ENCODE data around the gene INPP1.
"Not testable (repeated sequence)": the region's sequence is repeated elsewhere in the genome, so short reads cannot be mapped to it uniquely, and the experiment has no call there.

The INPP1 gene

GRCh38 chr2:190334479-190335224, 8.7 kb upstream of the INPP1 start:
- no peak for DNase-seq

- DNase-seq, result no peak
These were observed 8.2 kb upstream of the INPP1 start for GRCh38 chr2:190335225-190335559.

DNA sequence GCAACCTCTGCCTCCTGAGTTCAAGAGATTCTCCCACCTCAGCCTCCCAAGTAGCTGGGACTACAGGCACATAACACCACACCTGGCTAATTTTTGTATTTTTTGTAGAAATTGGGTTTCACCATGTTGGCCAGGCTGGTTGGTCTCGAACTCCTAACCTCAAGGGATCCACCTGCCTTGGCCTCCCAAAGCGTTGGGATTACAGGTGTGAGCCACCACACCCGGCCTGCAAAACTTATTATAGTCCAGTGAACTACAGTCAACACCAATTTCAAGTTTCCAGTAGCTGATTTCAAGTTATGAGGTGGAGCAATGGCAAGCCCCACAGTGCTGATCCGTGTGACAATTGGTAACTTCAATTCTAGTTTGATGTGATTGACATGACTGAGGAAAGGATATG, 7.8 kb upstream of the INPP1 start:
- DNase-seq, result not testable (repeated sequence)

DNA sequence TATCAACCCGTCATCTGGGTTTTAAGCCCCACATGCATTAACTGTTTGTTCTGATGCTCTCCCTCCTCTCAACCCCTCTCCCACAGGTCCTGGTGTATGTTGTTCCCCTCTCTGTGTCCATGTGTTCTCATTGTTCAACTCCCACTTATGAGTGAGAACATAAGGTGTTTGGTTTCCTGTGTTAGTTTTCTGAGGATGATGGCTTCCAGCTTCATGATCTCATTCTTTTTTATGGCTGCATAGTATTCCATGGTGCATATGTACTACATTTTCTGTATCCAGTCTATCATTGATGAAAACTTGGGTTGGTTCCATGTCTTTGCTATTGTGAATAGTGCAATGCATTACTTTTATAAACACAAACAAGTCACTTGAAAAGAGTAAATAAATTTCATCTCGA, 7.0 kb upstream of the INPP1 start:
- no peak for DNase-seq

GRCh38 chr2:190338453-190338852, 4.9 kb upstream of the INPP1 start:
- no peak for DNase-seq

DNA sequence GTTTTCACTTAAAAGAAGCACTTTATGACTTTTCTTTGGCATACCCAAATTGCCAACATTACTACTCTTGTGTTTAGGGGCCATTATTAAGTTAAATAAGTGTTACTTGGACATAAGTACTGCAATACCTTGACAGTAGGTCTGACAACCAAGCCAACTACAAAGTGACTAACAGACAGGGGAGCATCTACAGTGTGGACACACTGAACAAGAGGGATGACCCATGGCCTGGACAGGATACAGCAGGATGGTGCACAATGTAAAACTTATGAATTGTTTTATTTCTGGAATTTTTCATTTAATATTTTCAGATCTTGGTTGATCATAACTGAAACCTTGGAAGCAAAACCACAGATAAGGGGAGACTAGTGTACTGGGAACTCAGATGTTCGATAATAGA, 4.0 kb upstream of the INPP1 start:
- no peak for DNase-seq

GRCh38 chr2:190340369-190340768, 3.0 kb upstream of the INPP1 start:
- no peak for DNase-seq

DNA sequence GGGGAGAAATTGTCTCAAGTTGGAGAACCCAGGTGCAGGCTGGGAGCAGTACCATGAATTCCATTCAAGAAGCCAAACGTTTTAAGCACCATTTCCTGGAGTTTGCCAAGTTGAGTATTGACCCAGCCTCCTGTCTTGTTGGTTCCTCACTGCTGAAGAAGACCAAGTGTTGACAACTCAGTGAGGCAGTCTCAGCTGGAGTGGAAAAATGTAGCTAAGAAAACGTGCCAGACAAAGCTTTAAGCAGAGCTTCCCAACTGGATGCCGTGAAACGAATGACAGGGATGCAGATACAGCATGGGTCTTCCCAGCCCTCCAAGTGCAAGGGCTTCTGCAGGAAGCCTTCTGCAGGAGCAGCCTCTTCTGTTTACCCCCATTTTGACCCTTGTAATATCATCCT, 778 bp upstream of the INPP1 start:
- no peak for DNase-seq

GRCh38 chr2:190343089-190343535, 277 bp upstream of the INPP1 start:
- DNase-seq, result peak in 1 of 2 donors; percentile 14

- DNase-seq, result no peak
These were observed 963 bp downstream of the INPP1 start for GRCh38 chr2:190344276-190344827.

DNA sequence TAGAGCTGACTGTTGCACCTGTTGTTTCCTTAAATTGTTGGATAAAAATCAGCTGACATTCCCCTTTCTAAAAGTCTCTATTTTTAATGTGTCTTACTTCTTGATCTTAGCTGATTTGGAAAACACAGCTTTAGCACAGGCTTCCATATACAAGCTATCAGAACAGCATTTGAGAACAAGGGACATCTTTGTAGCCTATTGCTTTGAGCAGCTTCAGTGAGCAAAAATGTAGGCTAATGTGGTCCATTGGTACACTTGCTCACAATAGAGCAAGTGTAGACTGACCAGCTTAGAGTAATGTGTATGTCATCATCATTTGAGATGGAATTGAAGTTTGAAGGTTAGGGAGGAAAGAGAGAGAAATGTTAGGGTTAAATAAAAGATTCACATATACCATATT, 7.0 kb downstream of the INPP1 start:
- no peak for DNase-seq

DNA sequence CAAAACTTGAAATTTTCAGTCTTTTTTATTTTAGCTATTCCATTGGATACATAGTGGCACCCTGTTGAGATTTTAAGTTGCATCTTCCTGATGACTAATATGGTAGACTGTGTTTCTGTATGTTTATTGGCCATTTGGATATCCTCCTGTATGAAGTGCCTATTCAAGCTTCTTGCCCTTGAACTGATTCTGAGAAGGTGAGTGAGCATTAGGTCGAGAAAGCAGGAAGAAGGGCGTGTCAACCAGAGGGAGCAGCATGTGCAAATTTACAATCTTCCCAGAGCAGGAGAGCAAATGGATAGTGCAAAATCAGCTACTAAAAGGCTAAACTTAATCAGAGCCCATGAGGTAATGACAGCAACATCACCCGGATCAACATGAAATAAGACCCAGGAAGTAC, 8.6 kb downstream of the INPP1 start:
- DNase-seq, result no peak

DNA sequence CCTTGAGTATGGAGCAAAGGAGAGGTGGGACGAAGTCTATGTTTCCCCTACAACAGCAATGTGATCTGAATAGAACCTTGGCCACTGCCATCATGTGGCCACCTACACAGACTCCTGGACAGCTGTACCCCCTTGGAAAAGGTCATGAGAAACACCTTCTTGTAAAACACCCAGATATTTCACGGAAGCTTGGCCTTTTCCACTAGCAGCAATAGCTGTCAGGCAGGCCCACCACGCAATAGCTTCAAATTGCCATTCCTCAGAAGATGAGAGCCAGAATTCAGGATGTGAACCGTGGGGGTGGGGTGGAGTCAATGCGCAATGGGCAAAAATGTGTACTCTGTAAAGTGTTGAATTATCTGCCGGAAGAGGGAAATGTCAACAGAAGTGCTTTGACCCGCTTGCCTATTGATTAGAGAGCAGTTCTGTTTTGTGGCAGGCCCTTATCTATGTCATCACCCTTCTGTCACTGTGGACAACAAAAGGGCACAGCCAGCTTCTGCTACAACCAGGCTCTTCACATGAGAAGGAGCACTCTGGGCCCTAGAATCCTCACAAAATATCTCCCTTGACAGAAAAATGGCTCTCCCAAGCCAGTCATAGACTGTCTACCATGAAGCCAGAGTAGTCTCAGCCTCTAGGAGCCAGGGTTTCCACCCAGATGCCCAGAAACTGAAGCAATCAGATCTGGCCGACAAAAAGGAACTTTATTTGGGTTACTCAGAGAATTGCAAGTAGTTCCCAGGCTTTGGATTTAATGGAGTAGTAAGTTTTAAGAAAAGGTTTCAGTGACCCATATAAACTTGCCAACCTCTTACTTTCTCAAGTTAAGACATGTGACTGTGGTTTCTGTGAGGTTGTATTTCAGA, 9.5 kb downstream of the INPP1 start:
- DNase-seq, result no peak

- DNase-seq, result no peak
These were observed 10.1 kb downstream of the INPP1 start for GRCh38 chr2:190353537-190353899.

DNA sequence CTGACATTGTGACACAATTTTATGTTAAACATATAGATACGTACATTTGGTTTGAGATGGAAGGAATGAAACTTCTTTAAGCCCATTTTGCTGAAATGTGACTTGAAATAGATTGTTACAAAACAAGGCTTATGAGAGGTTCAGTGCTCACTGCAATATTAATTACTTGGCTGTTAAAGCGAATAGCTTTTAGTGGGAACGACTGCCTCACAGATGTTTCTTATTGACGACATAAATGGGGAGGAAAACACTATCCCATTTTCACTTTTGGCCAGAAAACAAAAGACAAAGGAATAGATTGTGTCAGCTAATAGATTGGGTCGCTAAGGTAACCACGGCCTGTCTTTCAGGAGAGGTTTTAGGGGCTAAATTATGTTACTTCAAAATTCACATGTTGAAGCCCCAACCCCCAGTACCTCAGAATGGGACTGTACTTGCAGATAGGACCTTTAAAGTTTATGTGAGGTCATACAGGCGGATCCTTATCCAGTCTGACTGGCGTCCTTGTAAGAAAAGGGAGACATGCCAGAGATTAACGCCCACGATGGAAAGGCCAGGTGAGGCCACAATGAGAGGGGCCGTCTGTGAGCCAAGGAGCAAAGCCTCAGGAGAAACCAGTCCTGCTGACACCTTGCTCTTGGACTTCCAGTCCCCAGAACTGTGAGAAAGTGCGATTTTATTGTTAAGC, 10.8 kb downstream of the INPP1 start:
- no peak for DNase-seq

- DNase-seq, result no peak
These were observed 12.7 kb downstream of the INPP1 start for GRCh38 chr2:190355968-190356644.

DNA sequence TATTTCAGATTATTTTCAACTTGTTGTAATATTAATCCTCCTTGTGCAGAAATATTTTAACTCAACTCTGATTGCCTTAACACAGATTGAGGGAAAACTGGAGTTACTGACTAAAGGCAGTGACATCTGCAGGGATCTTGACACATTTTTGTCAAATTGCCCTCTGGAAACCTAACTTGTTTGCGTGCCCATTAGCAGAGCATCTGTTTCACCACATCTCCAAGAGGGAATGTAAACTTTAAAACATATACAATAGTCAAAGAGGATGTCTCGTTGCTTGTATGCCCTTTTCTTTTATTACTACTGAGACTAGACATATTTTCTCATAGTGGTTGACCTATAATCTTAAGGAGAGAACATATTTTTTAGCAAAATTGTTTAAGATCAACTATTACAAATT, 14.2 kb downstream of the INPP1 start:
- no peak for DNase-seq

DNA sequence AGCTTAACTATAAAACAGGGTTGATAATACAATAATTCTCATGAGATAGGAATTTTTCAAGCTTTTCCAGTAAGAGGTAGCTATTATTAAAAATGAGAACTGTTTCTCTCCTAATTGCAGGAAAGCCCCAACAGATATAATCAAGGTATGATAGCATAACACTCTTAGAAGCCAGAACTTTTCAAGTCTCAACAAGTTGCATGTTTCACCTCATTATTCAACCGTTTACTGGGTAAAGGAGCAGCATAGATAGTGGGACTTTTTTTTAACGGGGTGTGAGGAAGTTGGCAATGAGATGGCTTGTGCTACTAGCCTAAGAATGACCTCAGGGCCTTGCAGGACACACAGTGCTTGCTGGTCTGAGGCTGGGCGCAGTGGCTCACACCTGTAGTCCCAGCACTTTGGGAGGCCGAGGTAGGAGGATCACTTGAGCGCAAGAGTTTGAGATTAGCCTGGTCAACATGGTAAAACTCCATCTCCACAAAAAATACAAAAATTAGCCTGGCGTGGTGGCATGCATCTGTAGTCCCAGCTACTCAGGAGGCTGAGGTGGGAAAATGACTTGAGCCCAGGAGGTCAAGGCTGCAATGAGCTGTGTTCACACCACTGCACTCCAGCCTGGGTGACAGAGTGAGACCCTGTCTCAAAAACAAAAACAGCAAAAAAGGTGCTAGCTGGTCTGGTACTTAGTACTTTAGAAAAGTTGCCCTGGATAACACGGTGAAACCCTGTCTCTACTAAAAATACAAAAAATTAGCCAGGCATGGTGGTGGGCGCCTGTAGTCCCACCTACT, 15.5 kb downstream of the INPP1 start:
- not testable (repeated sequence) for DNase-seq

DNA sequence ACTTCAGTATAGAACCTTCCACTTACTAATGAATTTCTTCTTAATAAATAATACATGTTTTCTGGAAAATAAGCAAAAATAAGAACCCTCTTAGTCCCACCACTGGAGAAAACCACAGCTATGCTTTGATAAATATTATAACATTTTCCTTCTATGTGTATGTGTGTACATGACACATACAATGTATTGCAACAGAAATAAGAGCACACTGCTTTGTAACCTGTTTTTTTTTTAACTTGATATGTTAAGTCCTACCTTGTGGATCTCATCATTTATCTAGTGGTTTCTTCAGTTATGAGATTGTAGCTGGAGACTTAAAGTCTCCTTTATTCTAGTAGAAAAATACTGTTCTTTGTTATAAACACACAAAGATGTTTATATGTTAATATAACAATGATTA, 17.2 kb downstream of the INPP1 start:
- no peak for DNase-seq

DNA sequence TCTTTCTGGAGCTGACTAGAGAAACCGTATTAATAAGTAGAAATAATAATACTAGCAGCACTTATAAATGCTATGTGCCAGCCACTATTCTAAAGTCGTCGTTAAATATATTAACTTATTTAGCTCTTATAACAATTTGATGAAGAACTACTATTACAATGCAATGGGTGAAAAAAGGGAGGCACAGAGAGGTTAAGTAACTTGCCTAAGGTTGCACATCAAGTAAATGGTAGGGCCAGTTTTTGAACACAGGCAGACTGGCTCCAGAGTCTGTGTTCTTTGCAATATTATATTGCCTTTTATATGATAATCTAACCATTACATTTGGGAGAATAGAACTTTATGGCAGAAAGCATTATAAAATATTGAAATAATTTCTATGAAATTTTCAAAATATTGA, 17.6 kb downstream of the INPP1 start:
- DNase-seq, result no peak

GRCh38 chr2:190361572-190361971, 18.2 kb downstream of the INPP1 start:
- DNase-seq, result no peak

- no peak for DNase-seq
These were observed 19.5 kb downstream of the INPP1 start for GRCh38 chr2:190362894-190363293.

Data from stimulated activated CD4-positive, alpha-beta T cell treated with anti-CD3 and anti-CD28 coated beads, Interleukin-2, amount 100 ng/mL, for 48 hours (primary cell).